ENCODE data around the gene INTS1. TPM values are rescaled to one million over a fixed set of nuclear protein-coding genes. Genes with fewer than 3 reads are reported as not detected.

The INTS1 gene
- total and polyA plus RNA-seq, 7 donors: 16.2 to 78.3 (median 22.9) TPM

- WGBS, 2 donors: 91 to 93% methylated on average over 42 of the region's 42 CpGs
- TF ChIP-seq EP300 (IDR thresholded peaks at IDR 0.05) (no peak), POLR2A (IDR thresholded peaks at IDR 0.05) (no peak), POLR2AphosphoS5 (IDR thresholded peaks at IDR 0.05) (no peak), CTCF (IDR thresholded peaks at IDR 0.05) (no peak)
- Histone ChIP-seq H3K27me3 (no peaks in the 10 kb centered on the region), H3K9me3 (no peaks in the 10 kb centered on the region), H3K4me3 (no peak overlapping the region), H3K36me3 (no peaks in the 10 kb centered on the region), H3K27ac (no peak overlapping the region), H3K4me1 (peaks cover 0 to 3% (median 2%) of the 10 kb centered on the region in 4 donors)
- intact Hi-C loops (cut with DNase I): no loop called here
- DNase-seq: no peak
Observed at GRCh38 chr7:1550005-1550845, 46.0 kb upstream of the INTS1 start.

DNA sequence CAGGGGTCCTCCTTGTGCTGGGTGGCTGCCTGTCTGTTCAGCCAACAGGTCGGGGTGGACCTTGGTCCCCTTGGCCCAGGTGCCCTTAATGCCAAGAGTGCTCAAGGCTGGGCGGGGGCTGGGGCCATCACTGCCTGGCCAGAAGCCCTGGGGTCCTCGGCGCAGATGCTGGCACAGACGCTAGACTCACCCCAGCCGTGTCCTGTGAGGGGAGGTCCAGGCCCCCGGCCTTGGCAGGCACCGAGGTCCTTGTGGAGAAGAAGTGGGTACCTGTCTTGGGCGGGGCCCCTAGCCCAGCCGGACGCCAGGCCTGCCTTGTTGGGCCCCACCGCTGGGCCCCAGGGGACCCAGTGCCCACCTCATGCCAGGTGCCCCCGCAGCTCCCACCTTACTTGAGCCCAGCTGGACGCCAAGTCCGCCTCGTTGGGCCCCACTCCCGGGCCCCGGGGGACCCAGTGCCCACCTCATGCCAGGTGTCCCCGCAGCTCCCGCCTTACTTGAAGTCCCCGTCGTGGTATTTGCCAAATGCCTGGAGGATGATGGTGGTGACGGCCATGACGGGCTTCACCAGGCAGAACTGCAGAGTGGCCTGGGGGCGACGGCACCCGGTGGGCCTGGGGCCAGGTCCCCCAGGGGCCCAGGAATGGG lies 45.3 kb upstream of the INTS1 start:
- Histone ChIP-seq H3K27me3 (no peaks in the 10 kb centered on the region), H3K27ac (no peak overlapping the region), H3K4me3 (no peak overlapping the region), H3K4me1 (no peaks in the 10 kb centered on the region), H3K9me3 (no peaks in the 10 kb centered on the region), H3K36me3 (peaks cover 0 to 3% (median 0%) of the 10 kb centered on the region in 4 donors)
- no peak for DNase-seq
- intact Hi-C loops (cut with DNase I): no loop called here
- 91 to 92% methylated on average over 27 of the region's 27 CpGs for WGBS, 2 donors
- no peak for TF ChIP-seq POLR2AphosphoS5 (IDR thresholded peaks at IDR 0.05)
- no peak for TF ChIP-seq EP300 (IDR thresholded peaks at IDR 0.05)
- no peak for TF ChIP-seq POLR2A (IDR thresholded peaks at IDR 0.05)
- no peak for TF ChIP-seq CTCF (IDR thresholded peaks at IDR 0.05)

- DNase-seq: no peak
- no peaks in the 10 kb centered on the region for H3K9me3 ChIP-seq
- TF ChIP-seq CTCF (IDR thresholded peaks at IDR 0.05): no peak
- TF ChIP-seq POLR2A (IDR thresholded peaks at IDR 0.05): no peak
- TF ChIP-seq EP300 (IDR thresholded peaks at IDR 0.05): no peak
- no peak for TF ChIP-seq POLR2AphosphoS5 (IDR thresholded peaks at IDR 0.05)
- H3K4me3 ChIP-seq: no peak overlapping the region
- intact Hi-C loops (cut with DNase I): no loop called here
- peaks cover 0 to 9% (median 0%) of the 10 kb centered on the region in 4 donors for H3K36me3 ChIP-seq
- no peak overlapping the region for H3K27ac ChIP-seq
- no peaks in the 10 kb centered on the region for H3K27me3 ChIP-seq
- H3K4me1 ChIP-seq: no peaks in the 10 kb centered on the region
- WGBS, 2 donors: 83 to 90% methylated on average over 14 of the region's 14 CpGs
Observed at GRCh38 chr7:1548944-1549343, 44.8 kb upstream of the INTS1 start.

- Histone ChIP-seq H3K27ac (no peak overlapping the region), H3K4me1 (no peaks in the 10 kb centered on the region), H3K4me3 (no peak overlapping the region), H3K27me3 (no peaks in the 10 kb centered on the region), H3K36me3 (peaks cover 0 to 12% (median 0%) of the 10 kb centered on the region in 4 donors), H3K9me3 (no peaks in the 10 kb centered on the region)
- TF ChIP-seq POLR2A (IDR thresholded peaks at IDR 0.05) (no peak), POLR2AphosphoS5 (IDR thresholded peaks at IDR 0.05) (no peak), CTCF (IDR thresholded peaks at IDR 0.05) (no peak), EP300 (IDR thresholded peaks at IDR 0.05) (no peak)
- intact Hi-C loops (cut with DNase I): no loop called here
- no peak for DNase-seq
- WGBS, 2 donors: 73 to 79% methylated on average over 17 of the region's 17 CpGs
Observed at GRCh38 chr7:1548438-1548831, 44.2 kb upstream of the INTS1 start.

Measured in sigmoid colon (tissue), 7 donors.